DMS 273 treated with DMSO at 0.1 percent for 48 hours (cell line): ENCODE measurements around the gene CTRB1.
"Not testable (repeated sequence)": the region's sequence is repeated elsewhere in the genome, so short reads cannot be mapped to it uniquely, and the experiment has no call there.

Experiments
- DNase-seq: peaks from one replicate; lab custom pipeline; 2025; lab: John Stamatoyannopoulos, UW

CTRB1 gene

GRCh38 chr16:75241955-75242354, 23.2 kb downstream of the CTRB1 start:
- DNase-seq = no peak

GRCh38 chr16:75242436-75243078, 23.8 kb downstream of the CTRB1 start:
- DNase-seq = not testable (repeated sequence)

GRCh38 chr16:75243667-75244224, 25.0 kb downstream of the CTRB1 start:
- DNase-seq = no peak

GRCh38 chr16:75244225-75244809, 25.5 kb downstream of the CTRB1 start:
- DNase-seq = no peak

- DNase-seq = no peak
Observed at GRCh38 chr16:75244844-75245758, 26.3 kb downstream of the CTRB1 start.

GRCh38 chr16:75246504-75247205, 27.9 kb downstream of the CTRB1 start:
- no peak for DNase-seq

- no peak for DNase-seq
Observed at GRCh38 chr16:75247249-75247648, 28.5 kb downstream of the CTRB1 start.

- DNase-seq = no peak
Observed at GRCh38 chr16:75248142-75248535, 29.4 kb downstream of the CTRB1 start.

GRCh38 chr16:75248536-75249380, 30.0 kb downstream of the CTRB1 start:
- DNase-seq = no peak

GRCh38 chr16:75249441-75249840, 30.7 kb downstream of the CTRB1 start:
- no peak for DNase-seq

GRCh38 chr16:75250089-75250808, 31.5 kb downstream of the CTRB1 start:
- no peak for DNase-seq

- DNase-seq = no peak
Observed at GRCh38 chr16:75250809-75251279, 32.1 kb downstream of the CTRB1 start.

- peak; percentile 73 for DNase-seq
Observed at GRCh38 chr16:75251280-75252048, 32.7 kb downstream of the CTRB1 start, which contains the start of gene BCAR1. TSS of gene BCAR1 (minus strand) at chr16:75251624. CDS start at chr16:75251482, 142 bp downstream.

GRCh38 chr16:75252049-75252864, 33.5 kb downstream of the CTRB1 start:
- DNase-seq = no peak

GRCh38 chr16:75252946-75253911, 34.4 kb downstream of the CTRB1 start:
- DNase-seq = no peak

GRCh38 chr16:75254359-75254837, 35.6 kb downstream of the CTRB1 start:
- DNase-seq = no peak

GRCh38 chr16:75256059-75256571, 37.3 kb downstream of the CTRB1 start:
- no peak for DNase-seq
